22Rv1 (cell line): ENCODE data around the gene TSSK6.

ENCODE experiments used
- H3K27ac ChIP-seq: fragments of 450-650 bp; 2 replicates; pipeline ENCODE4 v1.5.1; 2017
- ZFX ChIP-seq: fragments of 450-650 bp; IDR thresholded peaks from 2 replicates; pipeline ENCODE4 v1.6.1; 2017; ENCODE audit warnings: antibody characterized with exemption, borderline replicate concordance
- TF ChIP-seq, protein P1 (sequence below): fragments of 450-650 bp; IDR thresholded peaks from 2 replicates; pipeline ENCODE4 v1.5.1; 2017; ENCODE audit warnings: mild to moderate bottlenecking

TSSK6 gene

DNA sequence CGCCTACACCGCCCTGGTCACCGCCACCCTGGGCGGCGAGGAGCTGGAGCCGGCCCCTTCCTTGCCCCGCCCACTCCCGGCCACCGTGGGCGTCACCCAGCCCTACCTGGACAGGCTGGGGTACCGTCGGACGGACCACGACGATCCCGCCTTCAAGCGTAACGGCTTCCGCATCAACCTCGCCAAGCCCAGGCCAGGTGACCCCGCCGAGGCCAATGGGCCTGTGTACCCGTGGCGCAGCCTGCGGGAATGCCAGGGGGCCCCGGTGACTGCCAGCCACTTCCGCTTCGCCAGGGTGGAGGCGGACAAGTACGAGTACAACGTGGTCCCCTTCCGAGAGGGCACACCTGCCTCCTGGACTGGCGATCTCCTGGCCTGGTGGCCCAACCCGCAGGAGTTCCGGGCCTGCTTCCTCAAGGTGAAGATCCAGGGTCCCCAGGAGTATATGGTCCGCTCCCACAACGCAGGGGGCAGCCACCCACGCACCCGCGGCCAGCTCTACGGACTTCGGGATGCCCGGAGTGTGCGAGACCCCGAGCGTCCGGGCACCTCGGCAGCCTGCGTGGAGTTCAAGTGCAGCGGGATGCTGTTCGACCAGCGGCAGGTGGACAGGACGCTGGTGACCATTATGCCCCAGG, 29.7 kb upstream of the TSSK6 start:
- H3K27ac ChIP-seq, result no peak overlapping the region
- TF ChIP-seq ZFX, result no peak
- TF ChIP-seq, protein P1, sequence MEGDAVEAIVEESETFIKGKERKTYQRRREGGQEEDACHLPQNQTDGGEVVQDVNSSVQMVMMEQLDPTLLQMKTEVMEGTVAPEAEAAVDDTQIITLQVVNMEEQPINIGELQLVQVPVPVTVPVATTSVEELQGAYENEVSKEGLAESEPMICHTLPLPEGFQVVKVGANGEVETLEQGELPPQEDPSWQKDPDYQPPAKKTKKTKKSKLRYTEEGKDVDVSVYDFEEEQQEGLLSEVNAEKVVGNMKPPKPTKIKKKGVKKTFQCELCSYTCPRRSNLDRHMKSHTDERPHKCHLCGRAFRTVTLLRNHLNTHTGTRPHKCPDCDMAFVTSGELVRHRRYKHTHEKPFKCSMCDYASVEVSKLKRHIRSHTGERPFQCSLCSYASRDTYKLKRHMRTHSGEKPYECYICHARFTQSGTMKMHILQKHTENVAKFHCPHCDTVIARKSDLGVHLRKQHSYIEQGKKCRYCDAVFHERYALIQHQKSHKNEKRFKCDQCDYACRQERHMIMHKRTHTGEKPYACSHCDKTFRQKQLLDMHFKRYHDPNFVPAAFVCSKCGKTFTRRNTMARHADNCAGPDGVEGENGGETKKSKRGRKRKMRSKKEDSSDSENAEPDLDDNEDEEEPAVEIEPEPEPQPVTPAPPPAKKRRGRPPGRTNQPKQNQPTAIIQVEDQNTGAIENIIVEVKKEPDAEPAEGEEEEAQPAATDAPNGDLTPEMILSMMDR, result no peak

DNA sequence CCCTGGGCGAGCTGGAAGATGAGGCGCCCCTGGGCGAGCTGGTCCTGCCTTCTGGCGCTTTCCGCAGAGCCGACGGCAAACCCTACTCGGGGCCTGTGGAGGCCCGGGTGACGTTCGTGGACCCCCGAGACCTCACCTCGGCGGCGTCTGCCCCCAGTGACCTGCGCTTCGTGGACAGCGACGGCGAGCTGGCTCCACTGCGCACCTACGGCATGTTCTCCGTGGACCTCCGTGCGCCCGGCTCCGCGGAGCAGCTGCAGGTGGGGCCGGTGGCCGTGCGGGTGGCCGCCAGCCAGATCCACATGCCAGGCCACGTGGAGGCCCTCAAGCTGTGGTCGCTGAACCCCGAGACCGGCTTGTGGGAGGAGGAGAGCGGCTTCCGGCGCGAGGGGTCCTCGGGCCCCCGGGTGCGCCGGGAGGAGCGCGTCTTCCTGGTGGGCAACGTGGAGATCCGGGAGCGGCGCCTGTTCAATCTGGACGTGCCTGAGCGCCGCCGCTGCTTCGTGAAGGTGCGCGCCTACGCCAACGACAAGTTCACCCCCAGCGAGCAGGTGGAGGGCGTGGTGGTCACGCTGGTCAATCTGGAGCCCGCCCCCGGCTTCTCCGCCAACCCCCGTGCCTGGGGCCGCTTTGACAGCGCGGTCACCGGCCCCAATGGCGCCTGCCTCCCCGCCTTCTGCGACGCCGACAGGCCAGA, 29.1 kb upstream of the TSSK6 start:
- TF ChIP-seq, protein P1, result no peak
- no peak for TF ChIP-seq ZFX

DNA sequence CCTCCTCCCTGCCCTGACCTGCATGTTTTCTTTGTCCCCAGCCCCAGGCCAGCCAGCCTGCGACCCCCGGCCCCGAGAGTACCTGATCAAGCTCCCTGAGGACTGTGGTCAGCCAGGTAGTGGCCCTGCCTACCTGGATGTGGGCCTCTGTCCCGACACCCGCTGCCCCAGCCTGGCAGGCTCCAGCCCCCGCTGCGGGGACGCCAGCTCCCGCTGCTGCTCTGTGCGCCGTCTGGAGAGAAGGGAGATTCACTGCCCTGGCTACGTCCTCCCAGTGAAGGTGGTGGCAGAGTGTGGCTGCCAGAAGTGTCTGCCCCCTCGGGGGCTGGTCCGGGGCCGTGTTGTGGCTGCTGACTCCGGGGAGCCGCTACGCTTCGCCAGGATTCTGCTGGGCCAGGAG, 28.3 kb upstream of the TSSK6 start:
- TF ChIP-seq ZFX, result no peak
- TF ChIP-seq, protein P1, result no peak
- no peak overlapping the region for H3K27ac ChIP-seq

More for the DNA sequence above, 29.1 kb upstream of the TSSK6 start:
- no peak overlapping the region for H3K27ac ChIP-seq

DNA sequence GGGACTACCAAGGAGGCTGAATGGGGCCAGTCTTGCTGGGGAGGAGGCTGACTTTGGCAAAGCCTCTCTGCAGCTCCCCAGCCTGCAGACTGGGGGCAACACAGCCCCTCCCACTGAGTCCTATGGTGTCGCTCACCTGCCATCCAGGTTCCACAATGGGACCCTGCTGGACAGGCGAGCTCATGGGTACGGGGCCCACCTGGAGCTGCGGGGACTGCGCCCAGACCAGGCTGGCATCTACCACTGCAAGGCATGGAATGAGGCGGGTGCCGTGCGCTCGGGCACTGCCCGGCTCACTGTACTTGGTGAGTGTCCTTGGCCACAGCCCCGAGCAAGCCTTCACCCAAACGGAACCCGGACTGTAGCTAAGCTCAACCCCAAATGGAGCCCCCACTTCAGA, 27.8 kb upstream of the TSSK6 start:
- H3K27ac ChIP-seq, result no peak overlapping the region
- TF ChIP-seq, protein P1, result no peak
- TF ChIP-seq ZFX, result no peak

DNA sequence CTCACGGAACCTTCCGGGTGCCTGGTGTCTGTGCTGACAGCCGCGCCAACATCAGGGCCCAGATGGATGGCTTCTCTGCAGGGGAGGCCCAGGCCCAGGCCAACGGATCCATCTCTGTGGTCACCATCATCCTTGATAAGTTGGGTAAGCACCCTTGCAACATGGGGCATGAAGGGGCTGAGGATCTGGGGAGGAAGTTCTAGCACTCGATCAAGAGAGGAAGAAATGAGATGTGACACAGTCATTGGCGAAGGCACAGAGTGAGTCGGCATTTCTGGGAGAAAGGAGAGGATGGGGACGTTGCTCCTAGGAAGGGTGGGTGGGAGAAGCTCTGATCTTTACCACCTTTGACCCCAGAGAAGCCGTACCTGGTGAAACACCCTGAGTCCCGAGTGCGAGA, 27.2 kb upstream of the TSSK6 start:
- no peak overlapping the region for H3K27ac ChIP-seq
- TF ChIP-seq, protein P1, result no peak
- no peak for TF ChIP-seq ZFX

DNA sequence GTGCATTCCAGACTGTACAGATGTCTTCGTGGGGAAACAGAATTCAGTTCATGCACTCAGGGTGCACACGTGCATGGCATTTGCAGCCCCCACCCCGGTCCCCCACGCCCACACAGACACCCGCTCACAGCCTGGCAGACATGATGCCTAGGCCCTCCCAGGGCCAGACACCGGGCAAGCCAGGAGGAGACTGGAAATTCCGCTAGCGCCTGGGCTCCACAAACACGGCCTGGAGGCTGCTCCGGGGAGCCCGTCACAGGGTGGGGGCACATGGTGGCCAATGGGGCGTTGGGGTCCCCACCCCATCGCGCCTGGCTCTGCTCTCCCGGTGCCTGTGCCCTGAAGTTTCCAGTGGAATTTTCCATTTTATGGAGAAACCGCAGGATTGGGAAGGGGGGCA, 26.3 kb upstream of the TSSK6 start:
- no peak overlapping the region for H3K27ac ChIP-seq
- no peak for TF ChIP-seq ZFX
- TF ChIP-seq, protein P1, result no peak
